Glomerular visceral epithelial cell (primary cell): ENCODE results near the gene CXADR.
A peak's percentile ranks its signal among the peaks of the same experiment; 100 is the strongest.

Source experiments
- DNase-seq: peaks from one replicate; pipeline ENCODE4 v3.0.0-alpha.2; 2016; ENCODE audit errors: extremely low spot score

The CXADR gene

DNA sequence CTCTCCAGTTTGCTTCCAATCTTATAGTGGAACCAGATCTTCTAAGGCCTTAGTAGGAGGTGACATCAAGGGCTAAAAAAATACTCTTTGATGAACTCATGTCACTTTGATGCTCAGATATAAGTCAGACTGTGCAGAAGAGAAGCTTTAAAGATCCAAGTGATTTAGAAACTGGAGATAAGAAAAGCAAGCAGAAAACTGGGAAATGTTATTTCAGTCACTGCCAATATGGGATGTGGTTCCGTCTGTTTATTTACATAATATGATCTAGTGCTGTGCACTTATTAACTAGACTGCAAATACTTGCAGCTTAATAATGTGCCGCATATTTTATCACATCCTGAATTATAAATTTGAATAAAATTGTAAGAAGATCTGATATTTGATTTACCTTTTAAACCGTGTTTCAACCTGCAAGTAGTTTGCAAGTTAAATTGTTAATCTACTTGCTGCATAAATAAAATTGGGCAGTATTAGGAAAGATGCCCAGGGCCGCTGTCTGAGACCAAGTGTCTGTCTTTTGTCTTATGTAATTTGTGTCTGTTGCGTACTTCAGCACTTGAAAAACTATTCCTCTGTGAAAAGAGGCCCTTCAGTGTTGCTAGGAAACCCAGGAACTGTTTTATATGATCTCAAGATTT lies 29.6 kb downstream of the CXADR start:
- no peak for DNase-seq

GRCh38 chr21:17545007-17545406 lies 32.2 kb downstream of the CXADR start:
- DNase-seq: no peak

DNA sequence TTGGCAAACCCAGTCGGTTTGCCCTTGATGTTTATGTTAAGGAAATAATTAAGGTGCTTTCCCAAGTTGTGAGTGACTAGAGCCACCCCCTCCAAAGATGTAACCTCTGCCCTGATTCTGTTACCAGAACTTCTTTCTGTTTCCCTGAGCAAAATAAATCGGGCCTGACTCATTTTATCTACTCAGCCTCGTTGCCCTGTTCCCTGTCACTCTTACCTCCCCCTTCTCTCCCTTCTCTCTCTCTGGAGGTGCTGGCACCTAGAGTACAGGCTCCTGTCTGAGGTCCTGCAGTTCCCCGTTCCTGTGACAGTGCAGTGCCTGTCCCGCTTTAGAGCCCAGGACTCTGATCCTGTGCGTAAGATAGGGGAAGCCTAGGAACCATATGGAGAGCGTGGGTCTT lies 35.4 kb downstream of the CXADR start:
- DNase-seq: no peak

GRCh38 chr21:17550671-17551308 lies 37.9 kb downstream of the CXADR start:
- no peak for DNase-seq

DNA sequence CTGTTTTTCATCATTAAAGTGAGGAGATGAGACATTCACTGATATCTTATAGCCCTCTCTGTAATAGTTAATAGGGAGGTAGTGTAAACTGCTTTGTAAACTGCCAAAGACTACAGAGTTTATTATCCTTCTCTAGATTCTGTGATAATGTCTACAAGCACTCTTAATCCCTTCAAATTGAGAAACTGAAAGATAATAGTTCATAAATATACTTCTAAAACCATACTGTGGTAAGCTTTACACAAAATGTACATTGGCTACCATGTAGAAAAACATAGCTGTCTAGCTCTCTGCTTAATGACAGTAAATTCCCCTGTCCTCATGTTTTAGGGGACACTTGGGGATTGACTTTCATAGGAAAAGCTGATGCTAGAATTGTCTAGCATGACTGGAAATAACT lies 39.6 kb downstream of the CXADR start:
- DNase-seq: no peak

- DNase-seq: no peak
Observed at GRCh38 chr21:17554120-17554519, 41.3 kb downstream of the CXADR start.

- DNase-seq: no peak
Observed at GRCh38 chr21:17554679-17555465, 42.0 kb downstream of the CXADR start.

- no peak for DNase-seq
Observed at GRCh38 chr21:17560377-17561025, 47.7 kb downstream of the CXADR start.

DNA sequence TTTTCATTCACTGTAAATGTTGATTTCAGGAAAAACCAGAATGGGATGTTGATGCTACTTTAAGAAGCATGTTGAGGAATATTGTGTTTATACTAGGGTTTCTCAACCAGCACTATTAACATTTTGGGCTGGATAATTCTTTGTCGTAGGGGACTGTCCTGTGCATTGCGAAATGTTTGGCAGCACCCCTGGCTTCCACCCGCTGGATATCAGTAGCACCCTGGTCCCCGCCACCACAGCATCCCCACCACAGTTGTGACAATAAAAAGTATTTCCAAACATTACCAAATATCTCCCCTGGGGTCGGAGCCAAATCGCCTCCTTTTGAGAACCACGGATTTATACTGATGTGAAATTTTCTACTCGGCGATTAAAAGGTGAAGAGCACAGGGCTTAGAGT lies 57.9 kb downstream of the CXADR start:
- no peak for DNase-seq

DNA sequence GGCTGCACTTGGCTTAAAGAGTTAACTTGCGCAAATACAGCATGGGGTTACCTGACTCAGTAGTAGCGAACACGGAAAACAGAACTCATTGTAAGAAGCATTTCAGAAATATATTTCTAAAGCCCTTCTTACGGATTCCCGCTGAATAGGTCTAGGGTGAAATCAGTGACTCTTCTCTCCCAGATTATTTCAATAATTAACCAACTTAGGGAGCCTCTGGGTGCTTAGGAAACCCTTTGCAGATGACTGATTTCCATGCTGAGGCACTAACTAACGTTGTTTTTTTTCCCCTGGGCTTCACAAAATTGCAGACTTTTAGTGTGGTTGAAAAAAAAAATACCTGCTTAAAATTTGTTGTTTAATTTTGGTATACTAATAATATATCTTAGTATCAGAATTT lies 59.6 kb downstream of the CXADR start:
- no peak for DNase-seq

- no peak for DNase-seq
Observed at GRCh38 chr21:17575076-17575475, 62.2 kb downstream of the CXADR start.

DNA sequence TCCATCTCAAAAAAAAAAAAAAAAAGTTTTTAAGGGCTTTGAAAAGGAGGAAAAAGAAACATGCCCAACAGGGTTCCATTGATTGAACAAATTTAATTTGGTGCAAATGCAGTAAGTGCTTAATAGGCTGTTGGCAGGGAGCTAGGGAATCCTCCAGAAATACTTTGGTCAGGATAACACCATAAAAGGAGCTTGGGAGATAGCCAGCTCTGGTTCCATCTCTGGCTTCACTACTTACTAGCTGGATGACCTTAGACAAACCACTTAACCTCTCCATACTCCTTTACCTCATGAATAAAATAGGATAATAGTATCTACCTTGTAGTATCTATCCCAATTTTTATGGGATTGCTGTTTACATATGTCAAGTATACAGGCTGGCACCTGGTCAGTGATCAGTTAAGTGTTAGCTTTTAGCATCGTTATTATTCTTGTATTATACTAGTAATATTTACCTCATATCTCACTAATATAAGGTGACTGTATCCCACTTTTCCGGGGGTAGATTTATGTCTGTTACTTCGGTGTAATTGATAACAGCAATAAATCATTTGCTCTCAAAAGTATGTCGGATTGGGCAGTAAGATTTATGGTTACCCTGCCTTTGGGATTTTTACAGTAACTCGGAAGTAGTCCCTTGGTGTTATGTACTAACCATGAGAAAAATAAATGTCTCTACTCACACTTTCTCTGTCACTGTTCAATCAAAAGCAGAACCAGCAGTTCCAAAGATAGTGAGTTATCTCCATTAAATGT lies 63.4 kb downstream of the CXADR start:
- no peak for DNase-seq

DNA sequence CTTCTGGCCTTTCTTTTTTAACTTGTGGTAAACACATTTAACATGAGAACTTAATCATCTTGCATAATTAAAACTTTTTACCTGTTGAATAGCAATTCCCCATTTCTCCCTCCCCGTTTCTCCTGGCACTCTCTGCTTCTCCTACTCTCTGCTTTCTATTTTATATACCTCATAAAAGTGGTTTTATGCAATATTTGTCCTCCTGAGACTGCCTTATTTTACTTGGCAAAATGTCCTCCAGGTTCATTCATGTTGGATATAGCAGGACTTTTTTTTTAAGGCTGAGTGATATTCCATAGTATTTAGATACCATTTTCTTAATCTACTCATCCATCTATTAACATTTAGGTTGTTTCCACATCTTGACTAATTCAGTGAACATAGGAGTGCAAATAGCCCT lies 64.9 kb downstream of the CXADR start:
- DNase-seq: no peak

DNA sequence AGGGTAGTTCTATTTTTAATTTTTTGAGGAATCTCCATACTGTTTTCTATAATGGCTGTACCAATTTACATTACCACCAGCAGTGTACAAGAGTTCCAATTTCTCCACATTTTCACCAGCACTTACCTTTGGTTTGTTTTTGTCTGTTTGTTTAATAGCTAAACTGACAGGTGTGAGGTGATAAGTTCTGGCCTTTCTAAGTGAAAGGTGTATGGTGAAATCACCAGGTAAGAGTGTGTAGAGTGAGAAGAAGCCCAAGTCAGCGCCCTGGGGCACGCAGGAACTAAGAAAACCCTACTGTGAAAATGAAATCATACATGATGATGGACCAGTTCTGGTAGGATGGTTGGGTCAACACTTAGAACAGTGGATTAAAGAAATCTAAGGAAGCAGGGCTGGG lies 65.3 kb downstream of the CXADR start:
- no peak for DNase-seq

- no peak for DNase-seq
Observed at GRCh38 chr21:17578876-17579275, 66.0 kb downstream of the CXADR start.

DNA sequence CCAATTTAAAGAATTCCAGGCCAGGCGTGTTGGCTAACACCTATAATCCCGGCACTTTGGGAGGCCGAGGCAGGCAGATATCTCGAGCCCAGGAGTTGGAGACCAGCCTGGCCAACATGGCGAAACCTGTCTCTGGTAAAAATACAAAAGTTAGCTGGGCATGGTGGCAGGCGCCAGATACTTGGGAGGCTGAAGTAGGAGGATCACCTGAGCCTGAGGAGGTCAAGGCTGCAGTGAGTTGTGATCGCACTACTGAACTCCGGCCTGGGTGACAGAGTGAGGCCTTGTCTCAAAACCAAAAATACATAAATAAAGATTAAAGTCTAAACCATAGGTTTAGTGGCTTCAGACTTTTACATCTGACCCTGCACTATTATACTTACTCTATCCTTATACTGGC lies 67.5 kb downstream of the CXADR start:
- no peak for DNase-seq

- no peak for DNase-seq
Observed at GRCh38 chr21:17583898-17584297, 71.1 kb downstream of the CXADR start.

- DNase-seq: peak; percentile 49
Observed at GRCh38 chr21:17585875-17586450, 73.1 kb downstream of the CXADR start.

GRCh38 chr21:17590430-17590829 lies 77.6 kb downstream of the CXADR start:
- no peak for DNase-seq

GRCh38 chr21:17597680-17598079 lies 84.8 kb downstream of the CXADR start:
- no peak for DNase-seq

- DNase-seq: no peak
Observed at GRCh38 chr21:17598437-17598836, 85.6 kb downstream of the CXADR start.
